MCF 10A (cell line): Measurements from ENCODE around the gene PPM1L. TPM values are rescaled to one million over a fixed set of nuclear protein-coding genes. Genes with fewer than 3 reads are reported as not detected.

ENCODE experiments used
- BruUV-seq: library from RNA; stranded (reverse); fragments of 400-500 nt; replicated peaks from 2 replicates; lab custom pipeline; 2021; lab: Mats Ljungman, UMichigan
- CTCF ChIA-PET: fragments of 300-600 bp; sonication (Branson Sonifier 250); formaldehyde crosslinking; extraction: SDS; loops from one replicate; lab custom pipeline; 2021; ENCODE audit warnings: antibody characterized with exemption, inconsistent platforms; lab: Yijun Ruan, JAX
- POLR2A ChIA-PET: fragments of 300-600, 350-650 bp; sonication (Branson Sonifier 250); formaldehyde crosslinking; extraction: SDS; loops from one replicate; lab custom pipeline; 2020; ENCODE audit warnings: antibody characterized with exemption, inconsistent platforms; lab: Yijun Ruan, JAX
- DNase-seq: peaks from one replicate; pipeline ENCODE4 v3.0.0-alpha.2; 2018; ENCODE audit not compliant: unreplicated experiment
- H3K27ac Mint-ChIP-seq: one replicate; pipeline ENCODE4 v1.8.0; 2022; ENCODE audit warnings: mild to moderate bottlenecking, low read depth, mixed read lengths; ENCODE audit not compliant: unreplicated experiment
- H3K27me3 Mint-ChIP-seq: one replicate; pipeline ENCODE4 v1.8.0; 2022; ENCODE audit warnings: mixed read lengths; ENCODE audit not compliant: insufficient read depth, unreplicated experiment
- H3K36me3 Mint-ChIP-seq: one replicate; pipeline ENCODE4 v1.8.0; 2022; ENCODE audit warnings: mild to moderate bottlenecking, moderate library complexity, mixed read lengths; ENCODE audit not compliant: insufficient read depth, unreplicated experiment
- H3K4me1 Mint-ChIP-seq: one replicate; pipeline ENCODE4 v1.8.0; 2022; ENCODE audit warnings: mixed read lengths; ENCODE audit not compliant: insufficient read depth, unreplicated experiment
- H3K4me3 Mint-ChIP-seq: one replicate; pipeline ENCODE4 v1.8.0; 2022; ENCODE audit warnings: mild to moderate bottlenecking, moderate library complexity, mixed read lengths; ENCODE audit not compliant: unreplicated experiment
- H3K9me3 Mint-ChIP-seq: one replicate; pipeline ENCODE4 v1.8.0; 2022; ENCODE audit warnings: mixed read lengths; ENCODE audit not compliant: unreplicated experiment
- intact Hi-C: fragments of 100-400 bp; cut with micrococcal nuclease; formaldehyde crosslinking; loops from 2 replicates; pipeline ENCODE4 v1.14.1; 2022
- total RNA-seq: library from RNA; stranded (reverse); gene quantifications from 2 replicates; pipeline ENCODE4 v1.2.3, GENCODE V29; 2022
- TF ChIP-seq, protein P1 (sequence below): fragments of 200-600 bp; IDR thresholded peaks from one replicate; pipeline ENCODE4 v1.8.0; 2022; ENCODE audit warnings: antibody characterized with exemption, mild to moderate bottlenecking; ENCODE audit not compliant: unreplicated experiment

Gene PPM1L
- total RNA-seq, 1 experiment from 2014 or later, result 2.1 TPM

DNA sequence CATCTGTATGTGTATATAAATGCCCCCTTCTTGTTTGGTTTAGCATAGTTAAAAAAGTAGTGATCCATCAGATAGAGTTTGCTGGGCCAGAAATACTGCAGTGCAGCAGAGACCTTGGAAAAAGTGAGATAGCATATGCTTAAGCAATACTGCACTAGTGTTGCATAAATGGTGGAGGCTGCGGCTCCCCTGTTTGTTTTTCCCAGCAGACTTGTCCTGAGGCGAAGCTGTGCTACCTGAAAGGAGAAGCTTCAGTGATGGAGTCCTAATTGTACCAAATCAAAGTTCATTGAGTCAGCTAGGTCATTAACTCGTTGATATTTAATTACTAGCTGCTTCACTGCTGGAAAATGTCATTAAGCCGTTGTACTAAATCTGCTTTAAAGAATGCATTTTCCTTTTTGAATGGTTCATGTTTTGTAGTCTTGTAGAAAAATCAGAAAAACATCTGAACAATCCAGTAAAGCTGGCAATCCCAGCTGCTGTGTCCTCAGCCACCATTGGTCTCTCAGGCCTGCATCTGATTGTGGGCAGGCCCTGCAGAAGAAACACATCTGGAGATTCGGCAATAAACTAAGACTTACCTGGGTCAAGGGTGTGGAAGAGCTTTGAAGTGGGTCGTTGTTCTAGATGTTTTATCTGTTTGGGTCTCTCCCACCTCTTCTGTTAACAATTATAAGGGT lies 179.5 kb downstream of the PPM1L start:
- TF ChIP-seq, protein P1, sequence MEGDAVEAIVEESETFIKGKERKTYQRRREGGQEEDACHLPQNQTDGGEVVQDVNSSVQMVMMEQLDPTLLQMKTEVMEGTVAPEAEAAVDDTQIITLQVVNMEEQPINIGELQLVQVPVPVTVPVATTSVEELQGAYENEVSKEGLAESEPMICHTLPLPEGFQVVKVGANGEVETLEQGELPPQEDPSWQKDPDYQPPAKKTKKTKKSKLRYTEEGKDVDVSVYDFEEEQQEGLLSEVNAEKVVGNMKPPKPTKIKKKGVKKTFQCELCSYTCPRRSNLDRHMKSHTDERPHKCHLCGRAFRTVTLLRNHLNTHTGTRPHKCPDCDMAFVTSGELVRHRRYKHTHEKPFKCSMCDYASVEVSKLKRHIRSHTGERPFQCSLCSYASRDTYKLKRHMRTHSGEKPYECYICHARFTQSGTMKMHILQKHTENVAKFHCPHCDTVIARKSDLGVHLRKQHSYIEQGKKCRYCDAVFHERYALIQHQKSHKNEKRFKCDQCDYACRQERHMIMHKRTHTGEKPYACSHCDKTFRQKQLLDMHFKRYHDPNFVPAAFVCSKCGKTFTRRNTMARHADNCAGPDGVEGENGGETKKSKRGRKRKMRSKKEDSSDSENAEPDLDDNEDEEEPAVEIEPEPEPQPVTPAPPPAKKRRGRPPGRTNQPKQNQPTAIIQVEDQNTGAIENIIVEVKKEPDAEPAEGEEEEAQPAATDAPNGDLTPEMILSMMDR, result no peak
- peak; percentile 43 for DNase-seq
- H3K27ac Mint-ChIP-seq, result no peak overlapping the region
- ChIA-PET CTCF (interaction anchor here (1.1 to 3.5 kb wide), 3 partner anchors 15 to 227 kb away, joined by 3 to 25 read pairs (median 6); no protein-coding TSS in a partner anchor), POLR2A (interaction anchor here (0.7 to 0.9 kb wide), 3 partner anchors 107 to 257 kb away, joined by 3 to 5 read pairs (median 3); no protein-coding TSS in a partner anchor)
- H3K9me3 Mint-ChIP-seq, result no peaks in the 10 kb centered on the region
- H3K4me1 Mint-ChIP-seq, result no peaks in the 10 kb centered on the region
- no peaks in the 10 kb centered on the region for H3K27me3 Mint-ChIP-seq
- H3K4me3 Mint-ChIP-seq, result no peak overlapping the region
- no peaks in the 10 kb centered on the region for H3K36me3 Mint-ChIP-seq
- intact Hi-C loops, result no loop called here
- BruUV-seq, result no TSS peak

DNA sequence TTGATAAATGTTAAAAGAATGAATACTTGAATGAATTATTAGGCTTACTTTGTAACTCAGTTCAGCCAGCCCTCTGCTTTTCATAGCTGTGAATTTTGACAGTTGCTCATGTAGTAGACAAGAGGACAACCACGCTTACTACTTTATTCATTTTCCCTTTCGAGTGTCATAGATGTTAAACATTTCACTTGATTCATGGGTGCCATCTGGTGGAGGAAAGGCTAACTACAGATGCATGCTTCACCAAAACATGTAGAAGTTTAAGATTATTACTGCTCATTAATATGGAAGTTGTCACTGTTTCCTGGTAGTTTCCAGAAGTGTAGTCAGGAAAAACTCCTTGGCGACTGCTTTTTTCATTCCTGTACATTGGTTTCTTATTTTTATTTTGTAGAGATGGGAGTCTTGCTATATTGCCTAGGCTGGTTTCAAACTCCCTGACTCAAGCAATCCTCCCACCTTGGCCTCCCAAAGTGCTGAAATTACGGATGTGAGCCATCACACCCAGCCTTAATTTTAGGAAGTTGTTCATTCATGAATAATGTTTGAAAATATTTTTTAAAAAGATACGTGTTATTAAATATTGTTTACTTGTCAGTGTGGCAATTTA lies 186.0 kb downstream of the PPM1L start:
- BruUV-seq, result no TSS peak
- no peak overlapping the region for H3K27ac Mint-ChIP-seq
- CTCF ChIA-PET, result interaction anchor here (0.6 to 5.1 kb wide), 45 partner anchors 9 to 480 kb away, joined by 3 to 93 read pairs (median 3); no protein-coding TSS in a partner anchor
- no peaks in the 10 kb centered on the region for H3K27me3 Mint-ChIP-seq
- intact Hi-C loops, result loop anchor here (1.0 to 5.0 kb wide), 7 partner anchors 183 to 482 kb away; no protein-coding TSS in a partner anchor
- no peaks in the 10 kb centered on the region for H3K4me1 Mint-ChIP-seq
- no peaks in the 10 kb centered on the region for H3K36me3 Mint-ChIP-seq
- H3K4me3 Mint-ChIP-seq, result no peak overlapping the region
- DNase-seq, result peak; percentile 84
- POLR2A ChIA-PET, result interaction anchor here (0.6 to 1.5 kb wide), 8 partner anchors 9 to 316 kb away, joined by 3 to 6 read pairs (median 4); no protein-coding TSS in a partner anchor
- H3K9me3 Mint-ChIP-seq, result no peaks in the 10 kb centered on the region
- TF ChIP-seq, protein P1, result peak; percentile 89

DNA sequence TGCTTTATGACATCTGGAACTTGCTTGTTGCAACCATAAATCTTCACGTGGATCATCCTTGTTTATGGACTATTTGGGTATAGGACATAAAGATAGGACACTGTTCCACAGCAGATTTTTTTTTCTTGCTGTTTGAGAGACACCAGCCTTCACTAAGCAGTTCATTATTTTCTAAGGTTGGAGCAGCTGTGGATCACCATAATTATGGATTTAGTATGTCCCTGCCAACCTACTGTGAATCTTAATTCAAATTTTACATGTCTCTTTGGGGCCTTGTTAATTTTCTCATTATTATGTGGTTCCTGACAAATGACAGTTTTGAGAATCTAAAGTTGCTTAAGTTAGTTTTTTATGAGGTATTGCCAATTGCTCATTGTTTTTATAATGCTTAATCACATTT lies 188.0 kb downstream of the PPM1L start:
- no peaks in the 10 kb centered on the region for H3K4me1 Mint-ChIP-seq
- TF ChIP-seq, protein P1, result no peak
- no peak overlapping the region for H3K27ac Mint-ChIP-seq
- no peak for DNase-seq
- H3K4me3 Mint-ChIP-seq, result no peak overlapping the region
- CTCF ChIA-PET, result interaction anchor here (0.9 to 5.1 kb wide), 3 partner anchors 234 to 400 kb away, joined by 4 to 93 read pairs (median 4); no protein-coding TSS in a partner anchor
- no peaks in the 10 kb centered on the region for H3K9me3 Mint-ChIP-seq
- POLR2A ChIA-PET, result interaction anchor here (1.5 kb wide), 1 partner anchor 13 kb away, joined by 3 read pairs; no protein-coding TSS in a partner anchor
- no peaks in the 10 kb centered on the region for H3K27me3 Mint-ChIP-seq
- intact Hi-C loops, result loop anchor here (2.0 to 5.0 kb wide), 2 partner anchors 189 to 367 kb away; no protein-coding TSS in a partner anchor
- H3K36me3 Mint-ChIP-seq, result no peaks in the 10 kb centered on the region
- no TSS peak for BruUV-seq

- no peaks in the 10 kb centered on the region for H3K4me1 Mint-ChIP-seq
- ChIA-PET CTCF (no interaction called here), POLR2A (no interaction called here)
- H3K9me3 Mint-ChIP-seq, result no peaks in the 10 kb centered on the region
- no peaks in the 10 kb centered on the region for H3K27me3 Mint-ChIP-seq
- DNase-seq, result no peak
- no peak overlapping the region for H3K27ac Mint-ChIP-seq
- BruUV-seq, result no TSS peak
- intact Hi-C loops, result loop anchor here (5.0 kb wide), 1 partner anchor 277 kb away; the partner anchor contains the start of gene NMD3
- TF ChIP-seq, protein P1, result no peak
- no peaks in the 10 kb centered on the region for H3K36me3 Mint-ChIP-seq
- no peak overlapping the region for H3K4me3 Mint-ChIP-seq
Measured at GRCh38 chr3:160945336-160945735, 189.3 kb downstream of the PPM1L start.
